NCI-H82 (cell line): ENCODE measurements around the gene TRIO.

Source experiments
- DNase-seq: peaks from one replicate; lab custom pipeline; 2025; lab: John Stamatoyannopoulos, UW

The TRIO gene

DNA sequence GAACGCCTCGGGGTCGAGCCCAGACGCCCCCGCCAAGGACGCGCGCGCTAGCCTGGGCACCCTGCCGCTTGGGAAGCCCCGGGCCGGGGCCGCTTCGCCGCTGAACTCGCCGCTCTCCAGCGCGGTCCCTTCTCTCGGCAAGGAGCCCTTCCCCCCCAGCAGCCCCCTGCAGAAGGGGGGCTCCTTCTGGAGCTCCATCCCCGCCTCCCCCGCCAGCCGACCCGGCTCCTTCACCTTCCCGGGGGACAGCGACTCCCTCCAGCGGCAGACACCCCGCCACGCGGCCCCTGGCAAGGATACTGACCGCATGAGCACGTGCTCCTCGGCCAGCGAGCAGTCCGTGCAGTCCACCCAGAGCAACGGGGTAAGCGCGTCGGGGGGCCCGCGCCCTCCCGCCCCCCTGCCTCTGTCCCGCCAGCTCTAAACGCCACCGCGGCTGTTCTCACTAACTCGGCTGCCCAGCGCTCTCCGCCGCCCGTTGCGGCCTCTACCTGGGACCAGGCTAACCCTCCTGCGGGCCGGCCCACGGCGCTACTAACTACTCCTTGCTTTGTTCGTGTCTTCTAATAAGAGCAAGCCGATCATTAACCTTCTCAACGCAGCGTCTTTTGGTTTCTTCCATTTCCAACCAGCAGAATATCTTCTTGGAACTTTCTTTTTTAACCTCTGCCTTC, 344.9 kb downstream of the TRIO start:
- DNase-seq = no peak

DNA sequence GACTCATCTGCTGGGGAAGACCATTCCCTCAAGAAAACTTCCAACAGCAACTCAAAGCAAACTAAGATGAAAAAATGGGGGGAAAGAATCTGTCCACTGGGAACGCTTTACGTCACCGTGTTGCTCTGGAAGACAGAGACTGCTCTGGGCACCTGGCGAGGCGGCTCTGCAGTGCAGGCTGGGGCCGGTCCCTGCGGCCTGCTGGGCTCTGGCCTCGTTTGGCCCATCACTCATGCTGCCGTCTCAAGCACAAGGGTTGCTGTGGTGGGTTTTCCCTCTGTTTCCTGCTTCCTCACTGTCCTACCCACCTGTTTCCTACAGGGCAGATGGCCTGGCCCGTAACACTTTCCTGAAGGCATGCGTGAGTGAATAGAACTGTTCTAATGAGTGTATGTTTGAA, 345.6 kb downstream of the TRIO start:
- DNase-seq = no peak

DNA sequence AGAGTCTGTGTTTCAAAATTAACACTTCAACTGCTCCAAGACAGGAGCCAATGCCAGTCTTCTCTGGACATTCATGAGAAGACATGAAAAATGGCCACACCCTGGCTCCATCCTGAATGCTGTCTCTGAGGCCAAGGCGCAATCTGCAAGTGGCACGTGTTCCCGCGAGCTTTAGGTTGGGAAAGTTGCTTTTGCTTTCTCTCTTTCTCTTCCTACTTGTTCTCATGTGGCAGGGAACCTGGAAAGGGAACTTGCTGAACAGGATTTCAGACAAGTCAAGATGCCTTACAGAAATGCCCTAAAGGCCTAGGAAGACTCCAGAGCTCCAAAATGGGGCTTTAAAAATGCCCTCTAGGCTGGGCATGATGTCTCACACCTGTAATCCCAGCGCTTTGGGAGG, 346.5 kb downstream of the TRIO start:
- no peak for DNase-seq

DNA sequence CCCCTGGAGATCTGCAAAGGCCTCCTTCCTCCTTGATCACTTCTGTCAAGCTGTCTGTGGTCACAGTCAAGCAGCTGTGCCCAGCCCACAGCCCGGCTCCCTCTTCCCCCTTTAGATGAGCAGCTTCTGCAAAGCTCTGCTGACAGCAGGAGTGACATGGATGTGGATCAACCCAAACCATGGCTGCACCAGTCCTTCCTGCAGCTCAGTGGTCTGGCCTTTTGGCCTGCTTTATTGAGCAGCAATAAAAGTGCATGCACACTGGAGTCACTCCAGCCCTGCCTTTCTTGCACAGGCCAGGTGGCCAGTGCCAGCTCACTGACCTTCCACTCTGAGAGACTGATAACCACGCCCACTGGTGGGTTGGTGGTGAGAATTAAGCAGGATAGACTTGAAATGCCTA, 347.2 kb downstream of the TRIO start:
- no peak for DNase-seq

DNA sequence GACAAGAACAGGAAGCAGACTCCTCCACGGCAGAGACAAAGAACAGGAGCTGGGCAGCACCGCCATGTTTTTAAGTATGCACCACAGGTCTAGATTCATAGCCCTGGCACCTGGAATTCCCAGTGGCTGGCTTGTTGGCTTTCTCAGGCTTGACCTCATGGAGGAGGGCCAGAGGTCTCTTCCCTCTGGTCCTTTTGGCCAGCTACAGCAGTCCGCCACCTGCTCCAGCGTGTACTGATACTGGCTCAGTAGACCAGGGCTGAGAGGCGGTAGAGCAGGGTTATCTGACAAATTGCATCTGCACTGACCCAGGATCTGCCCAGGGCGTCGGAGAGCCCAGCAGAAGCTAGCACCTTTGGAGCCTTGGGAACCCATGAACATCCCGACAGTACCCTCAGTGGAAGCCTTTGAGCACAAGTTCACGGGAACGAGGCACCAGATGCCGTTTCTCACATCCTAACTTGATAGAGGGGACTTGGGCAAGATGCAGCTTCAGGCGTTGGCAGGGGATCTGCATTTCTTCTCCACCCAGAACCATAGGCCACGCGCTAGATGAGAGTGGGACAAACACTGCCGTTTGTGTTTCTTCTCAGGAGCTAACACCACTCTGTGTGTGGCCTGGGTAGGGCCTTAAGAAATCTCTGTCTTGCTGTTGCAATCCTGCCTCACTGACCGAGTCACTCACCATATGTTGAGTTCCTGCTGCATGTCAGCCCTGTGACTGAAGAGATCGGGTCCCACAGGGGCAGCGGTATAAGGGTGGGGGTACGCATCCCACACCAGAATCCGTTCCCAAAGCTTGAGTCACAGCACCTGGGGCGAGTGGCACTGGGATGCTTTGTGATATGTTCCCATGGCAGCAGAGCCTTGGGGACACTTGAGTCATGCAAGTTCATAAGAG, 348.1 kb downstream of the TRIO start:
- no peak for DNase-seq

DNA sequence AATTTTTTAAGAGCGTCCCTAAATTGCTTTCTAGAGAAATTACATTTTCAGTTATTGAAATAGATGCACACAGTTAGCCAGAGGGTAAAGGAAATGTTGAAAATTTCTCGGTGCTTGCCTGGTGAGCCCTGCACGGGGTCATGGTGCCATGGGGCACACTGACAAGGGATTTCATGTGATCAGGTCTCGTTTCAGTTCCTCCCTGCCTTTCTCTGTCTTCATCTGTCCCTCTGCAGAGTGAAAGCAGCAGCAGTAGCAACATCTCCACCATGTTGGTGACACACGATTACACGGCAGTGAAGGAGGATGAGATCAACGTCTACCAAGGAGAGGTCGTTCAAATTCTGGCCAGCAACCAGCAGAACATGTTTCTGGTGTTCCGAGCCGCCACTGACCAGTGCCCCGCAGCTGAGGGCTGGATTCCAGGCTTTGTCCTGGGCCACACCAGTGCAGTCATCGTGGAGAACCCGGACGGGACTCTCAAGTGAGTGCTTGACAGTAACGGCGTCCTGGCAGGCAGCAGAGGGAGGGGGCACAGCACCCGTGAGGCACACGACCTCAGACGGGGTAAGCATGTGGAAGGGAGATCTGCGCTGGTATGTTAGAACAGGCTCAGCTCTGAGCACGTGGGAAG, 349.3 kb downstream of the TRIO start:
- no peak for DNase-seq

DNA sequence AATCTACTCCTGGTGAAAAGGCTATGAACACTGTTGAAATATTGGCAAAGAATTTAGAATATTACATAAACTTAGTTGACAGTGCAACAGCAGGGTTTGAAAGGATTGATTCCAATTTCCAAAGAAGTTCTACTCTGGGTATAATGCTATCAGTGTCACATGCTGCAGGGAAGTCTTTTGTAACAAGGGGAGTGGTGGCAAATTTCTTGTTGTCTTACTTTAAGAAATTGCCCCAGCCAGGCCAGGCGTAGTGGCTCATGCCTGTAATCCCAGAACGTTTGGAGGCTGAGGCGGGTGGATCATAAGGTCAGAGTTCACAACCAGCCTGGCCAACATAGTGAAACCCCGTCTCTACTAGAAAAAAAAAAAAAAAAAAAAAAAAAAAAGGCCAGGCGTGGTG, 352.2 kb downstream of the TRIO start:
- DNase-seq = no peak

DNA sequence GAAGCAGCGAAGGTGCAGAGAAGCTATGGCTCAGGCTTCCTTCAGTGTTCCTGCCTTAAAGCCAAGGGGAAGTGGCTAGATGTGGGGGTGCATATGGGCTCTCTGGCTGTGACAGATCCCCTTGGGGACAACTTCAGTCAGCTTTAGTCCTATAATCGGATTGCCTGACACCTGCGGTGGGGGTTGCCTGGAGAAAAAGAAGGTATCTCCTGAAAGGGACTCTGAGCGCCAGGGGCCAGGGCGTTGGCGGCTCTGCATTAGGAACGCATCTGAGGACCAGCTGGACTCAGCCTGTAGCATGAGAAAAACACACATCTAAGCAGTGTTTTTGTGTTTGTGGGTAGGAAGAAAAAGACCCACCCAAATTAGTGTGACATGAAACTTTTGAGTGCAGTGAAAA, 354.2 kb downstream of the TRIO start:
- DNase-seq = peak; percentile 93

DNA sequence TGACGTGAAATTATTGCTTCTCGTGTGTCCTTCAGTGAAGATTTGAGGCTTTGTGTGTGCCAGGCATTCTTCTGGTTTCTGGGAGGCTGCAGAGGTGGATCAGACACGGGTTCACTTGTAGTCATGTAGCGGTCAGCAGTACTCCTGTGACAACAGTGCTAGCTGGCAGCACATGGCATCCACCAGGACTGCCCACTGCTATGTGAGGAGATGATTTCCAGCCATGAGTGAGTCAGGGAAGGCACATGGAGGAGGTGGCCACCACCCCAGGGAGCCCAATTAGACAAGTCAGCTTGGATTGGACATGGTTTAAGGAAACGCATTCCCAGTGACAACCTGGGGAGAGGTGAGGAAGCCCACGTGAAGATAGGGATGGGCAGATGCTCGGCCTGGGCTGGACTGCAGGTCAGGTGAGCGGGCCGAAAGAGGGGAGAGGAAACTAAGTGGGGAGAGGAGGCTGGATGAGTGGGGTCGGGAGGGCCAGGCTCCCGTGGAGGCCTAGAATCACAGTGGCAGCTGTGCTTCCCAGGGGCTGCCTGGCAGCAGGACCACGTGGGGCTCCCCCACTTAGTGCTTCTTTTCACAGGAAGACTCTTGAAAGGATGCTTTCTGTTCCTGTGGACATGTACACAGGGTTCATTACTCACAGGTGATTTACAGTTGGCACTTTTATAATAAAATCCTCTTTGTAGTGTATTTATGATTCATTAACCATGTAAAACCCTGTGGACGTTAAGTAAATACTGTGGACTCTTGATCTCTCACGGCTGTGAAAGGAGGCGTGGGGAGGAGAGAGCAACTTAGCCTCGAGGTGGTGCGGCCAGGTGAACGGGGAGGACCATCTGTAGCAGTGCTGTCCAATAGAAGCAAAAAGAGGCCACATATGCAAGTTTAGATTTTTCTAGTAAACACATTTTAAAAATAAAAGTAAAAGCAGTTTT, 358.5 kb downstream of the TRIO start:
- DNase-seq = no peak

DNA sequence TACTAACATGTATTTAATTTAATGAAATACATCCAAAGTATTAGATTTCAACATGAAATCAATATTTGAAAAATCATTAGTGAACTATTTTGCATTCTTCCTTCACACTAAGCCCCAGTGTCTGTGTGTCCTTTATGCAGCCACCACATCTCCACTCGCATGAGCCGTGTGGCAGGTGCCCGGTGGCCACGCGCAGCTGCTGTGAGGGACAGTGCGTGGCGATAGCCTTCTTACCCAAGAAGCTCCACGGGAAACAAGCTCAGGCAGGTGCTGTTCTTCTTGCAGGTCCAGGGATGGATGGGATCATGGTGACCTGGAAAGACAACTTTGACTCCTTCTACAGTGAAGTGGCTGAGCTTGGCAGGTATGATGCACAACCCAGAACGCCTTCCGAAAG, 359.1 kb downstream of the TRIO start:
- no peak for DNase-seq

DNA sequence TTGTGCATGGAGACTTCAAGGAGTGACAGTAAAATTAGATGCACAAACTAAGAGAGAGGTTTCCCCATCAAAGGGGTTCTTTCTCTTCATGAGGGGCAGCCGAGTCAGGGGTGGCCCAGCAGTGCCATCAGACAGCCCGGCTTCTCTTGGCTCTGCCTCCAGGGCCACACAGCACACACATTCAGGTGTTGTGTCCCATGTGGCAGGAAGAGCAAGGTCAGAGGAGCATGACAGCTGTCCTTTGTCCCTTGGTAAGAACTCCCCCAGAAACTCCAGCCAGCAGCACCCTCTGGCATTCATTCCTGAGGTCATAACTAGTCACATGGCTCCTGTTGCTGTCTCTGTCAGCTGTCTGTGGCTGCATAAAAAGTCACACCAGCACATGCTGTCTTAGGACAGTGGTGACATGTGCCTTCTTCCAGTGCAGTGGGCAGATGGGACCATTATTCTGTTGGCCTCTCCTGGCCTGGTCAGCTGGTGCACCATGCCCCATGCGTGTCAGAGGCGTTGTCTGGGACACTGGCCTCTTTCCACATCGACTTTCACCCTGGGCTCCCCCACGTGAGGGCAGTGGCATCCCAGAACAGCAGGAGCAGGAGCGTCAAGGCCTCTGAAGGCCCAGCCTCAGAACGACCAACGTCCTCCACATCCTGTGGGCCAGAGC, 360.0 kb downstream of the TRIO start:
- no peak for DNase-seq

DNA sequence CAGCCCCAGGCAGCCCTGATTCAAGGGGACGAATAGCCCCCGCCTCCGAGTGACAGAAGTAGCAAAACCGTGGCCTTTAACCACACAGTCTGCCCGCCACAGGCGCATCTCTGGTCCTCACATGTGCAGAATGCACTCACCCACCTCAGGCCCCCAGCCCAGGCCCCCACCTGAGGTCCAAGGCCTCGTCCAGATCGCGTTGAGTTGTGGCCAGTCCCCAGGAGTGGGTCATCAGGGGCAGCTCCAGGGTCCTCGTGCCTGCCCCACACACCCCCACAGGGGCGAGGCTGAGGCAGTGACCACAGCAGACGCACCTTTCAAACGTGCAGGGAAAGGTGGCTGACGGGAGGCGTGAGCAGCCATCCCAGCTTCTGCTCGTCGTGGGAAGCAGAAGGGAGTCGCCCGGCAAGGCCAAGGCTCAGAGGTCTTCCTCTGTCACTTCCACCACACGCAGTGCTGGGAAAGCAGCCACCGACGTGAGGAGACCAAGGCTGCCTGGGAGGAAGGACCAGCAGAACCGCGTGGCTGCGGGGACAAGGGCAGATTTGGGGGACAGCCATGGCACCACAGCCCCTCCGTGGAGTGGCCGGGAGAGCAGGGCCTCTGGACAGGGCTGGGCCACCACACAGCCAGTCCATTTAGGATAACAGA, 360.7 kb downstream of the TRIO start:
- no peak for DNase-seq

DNA sequence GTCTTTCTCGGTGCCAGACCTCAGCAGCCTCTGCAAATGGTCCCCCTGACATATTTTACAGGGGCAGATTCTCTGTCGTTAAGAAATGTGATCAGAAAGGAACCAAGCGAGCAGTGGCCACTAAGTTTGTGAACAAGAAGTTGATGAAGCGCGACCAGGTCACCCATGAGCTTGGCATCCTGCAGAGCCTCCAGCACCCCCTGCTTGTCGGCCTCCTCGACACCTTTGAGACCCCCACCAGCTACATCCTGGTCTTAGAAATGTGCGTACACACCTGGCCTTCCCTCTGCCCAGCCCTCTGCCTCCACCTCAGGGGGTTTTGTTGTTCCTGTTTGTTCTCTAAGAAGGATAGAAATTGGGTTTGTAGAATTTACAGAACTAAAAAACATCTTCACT, 361.2 kb downstream of the TRIO start:
- no peak for DNase-seq

DNA sequence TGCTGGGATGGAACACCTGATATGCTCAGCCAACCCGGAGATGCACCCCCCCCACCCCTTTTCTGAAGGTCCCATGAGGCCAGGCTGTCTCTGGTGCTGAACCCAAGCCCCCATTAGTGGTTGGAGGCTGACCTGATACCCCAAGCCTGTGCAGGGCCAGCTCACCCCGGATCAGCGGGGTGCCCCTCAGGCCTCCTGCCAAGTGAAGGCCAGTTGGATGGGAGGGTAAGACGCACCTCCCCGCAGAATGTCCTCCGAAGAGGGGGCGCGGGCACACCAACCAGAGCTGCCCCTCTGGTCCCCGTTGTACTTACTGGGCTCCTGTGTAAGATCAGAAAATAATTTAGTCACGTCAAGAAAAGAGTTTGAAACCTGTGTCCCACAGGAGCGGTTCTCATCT, 361.7 kb downstream of the TRIO start:
- no peak for DNase-seq

DNA sequence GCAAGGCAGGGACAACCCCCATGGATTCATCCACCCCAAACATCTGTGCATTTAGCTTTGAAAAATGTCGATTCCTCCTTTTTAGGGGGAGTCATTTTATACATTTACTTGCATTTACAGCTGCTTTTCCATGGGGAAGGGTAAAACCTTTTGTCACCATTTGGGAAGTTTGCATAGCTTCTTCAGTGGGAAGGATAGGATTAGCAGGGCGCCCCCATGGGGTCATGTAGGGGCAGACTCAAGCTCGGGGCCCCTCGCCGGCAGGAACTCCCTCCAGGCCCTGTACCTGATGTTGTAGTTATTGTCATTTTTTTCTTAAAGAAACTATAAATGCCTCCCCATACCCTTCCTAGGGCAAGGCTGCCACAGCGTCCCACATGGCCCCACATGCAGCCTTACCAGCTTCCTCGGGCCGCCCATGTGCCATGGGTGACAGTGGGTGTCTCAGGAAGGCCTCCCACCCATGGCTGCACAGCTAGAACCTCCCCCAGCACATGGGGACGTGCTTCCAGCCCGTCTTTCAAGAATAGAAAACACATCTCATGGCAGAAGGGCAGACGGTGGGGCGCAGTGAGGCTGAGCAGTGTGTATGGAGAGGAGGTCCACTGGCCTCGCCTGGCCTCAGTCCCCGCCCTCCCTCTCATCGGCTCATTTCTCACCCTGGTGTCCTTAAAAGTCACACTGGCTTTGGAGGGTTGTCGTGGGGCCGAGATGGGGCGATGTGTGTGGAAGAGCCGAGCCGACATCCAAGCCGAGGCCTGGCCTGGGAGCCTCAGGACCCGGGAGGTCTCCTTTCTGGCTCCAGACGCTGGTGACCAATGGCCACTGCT, 362.4 kb downstream of the TRIO start:
- DNase-seq = peak; percentile 35

DNA sequence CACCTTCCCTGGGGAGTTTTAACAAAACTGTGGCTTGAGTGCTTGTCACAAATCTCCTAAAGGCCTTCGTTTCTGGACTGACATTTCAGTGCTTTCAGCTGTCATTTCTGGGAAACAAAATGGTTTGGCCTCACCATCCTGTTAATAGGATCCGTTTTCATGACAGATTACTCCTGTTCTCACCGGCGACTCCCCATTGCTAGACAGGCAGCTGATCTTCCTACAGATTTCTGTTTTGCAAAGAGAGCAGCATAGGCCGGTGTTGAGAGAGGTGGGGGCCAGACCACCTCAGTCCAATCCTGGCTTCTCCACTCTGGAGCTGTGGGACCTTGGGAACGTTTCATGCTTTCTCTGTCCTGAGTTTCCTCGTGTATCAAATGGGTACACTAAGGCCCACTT, 363.0 kb downstream of the TRIO start:
- DNase-seq = peak; percentile 38

DNA sequence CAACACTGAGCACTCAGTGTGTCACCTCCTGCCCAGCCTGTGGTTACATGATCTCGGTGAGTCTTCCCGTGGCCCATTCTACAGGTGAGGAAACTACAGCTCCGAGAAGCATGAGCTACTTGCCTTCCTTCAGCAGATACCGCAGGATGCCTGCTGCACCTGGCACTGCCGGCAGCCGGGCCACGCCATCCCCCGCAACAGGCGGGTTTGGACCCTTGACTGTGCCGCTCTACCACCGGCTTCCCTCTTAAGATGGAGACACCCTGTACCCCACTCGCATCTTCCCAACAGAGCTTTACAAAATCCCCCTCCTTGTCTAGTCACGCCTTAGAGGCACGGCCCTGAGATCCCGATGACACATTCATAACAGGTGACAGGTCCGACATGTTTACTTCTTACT, 363.5 kb downstream of the TRIO start:
- no peak for DNase-seq

DNA sequence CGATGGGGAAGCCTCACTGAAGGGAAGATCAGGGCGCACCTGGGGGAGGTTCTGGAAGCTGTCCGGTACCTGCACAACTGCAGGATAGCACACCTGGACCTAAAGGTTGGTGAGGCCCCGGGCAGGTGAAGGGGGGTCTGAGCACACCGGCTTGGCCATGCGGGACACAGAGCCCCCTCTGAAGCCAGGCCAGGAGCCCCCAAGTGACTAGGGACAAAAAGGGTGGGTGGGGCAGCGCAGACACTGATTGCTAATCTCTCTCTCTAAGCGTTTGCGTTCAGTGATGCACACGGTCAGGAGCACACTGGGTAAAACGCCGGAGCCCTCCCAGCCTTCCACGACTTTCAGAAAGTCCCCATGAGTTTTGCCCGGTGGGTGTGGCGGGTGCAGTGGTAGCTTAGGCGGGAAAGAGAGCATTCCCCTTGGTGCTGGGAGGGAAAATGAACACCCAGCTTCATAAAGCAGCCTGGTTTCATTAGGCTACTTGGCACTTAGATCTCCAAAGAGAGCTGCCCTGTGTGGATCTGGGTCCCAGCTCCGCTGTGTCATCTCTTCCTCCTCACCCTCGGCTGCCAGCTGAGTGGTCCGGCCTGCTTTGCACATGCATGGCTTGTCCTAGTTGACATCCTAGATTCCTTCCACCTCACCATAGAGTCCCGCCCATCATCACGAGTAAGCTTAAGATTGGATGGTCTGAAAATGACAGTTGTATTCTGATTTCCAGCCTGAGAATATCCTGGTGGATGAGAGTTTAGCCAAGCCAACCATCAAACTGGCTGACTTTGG, 364.2 kb downstream of the TRIO start:
- DNase-seq = no peak

DNA sequence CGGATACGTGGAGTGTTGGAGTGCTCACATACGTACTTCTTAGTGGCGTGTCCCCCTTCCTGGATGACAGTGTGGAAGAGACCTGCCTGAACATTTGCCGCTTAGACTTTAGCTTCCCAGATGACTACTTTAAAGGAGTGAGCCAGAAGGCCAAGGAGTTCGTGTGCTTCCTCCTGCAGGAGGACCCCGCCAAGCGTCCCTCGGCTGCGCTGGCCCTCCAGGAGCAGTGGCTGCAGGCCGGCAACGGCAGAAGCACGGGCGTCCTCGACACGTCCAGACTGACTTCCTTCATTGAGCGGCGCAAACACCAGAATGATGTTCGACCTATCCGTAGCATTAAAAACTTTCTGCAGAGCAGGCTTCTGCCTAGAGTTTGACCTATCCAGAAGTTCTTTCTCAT, 364.9 kb downstream of the TRIO start:
- DNase-seq = no peak
